WTC11 (cell line): ENCODE results near the gene EHD1. TPM values are rescaled to one million over a fixed set of nuclear protein-coding genes. Genes with fewer than 3 reads are reported as not detected.

Experiments
- ATAC-seq: fragments of 200-7000 bp; cut with Tn5 transposase; 2 replicates; pipeline ENCODE4 v1.10.0; 2021; ENCODE audit warnings: mild to moderate bottlenecking, moderate library complexity
- CTCF ChIA-PET: fragments of 300-600 bp; sonication (Branson Sonifier 250); formaldehyde crosslinking; loops from one replicate; lab custom pipeline; 2021; ENCODE audit warnings: antibody characterized with exemption; lab: Charles Lee
- POLR2A ChIA-PET: fragments of 350-600 bp; sonication (Branson Sonifier 250); formaldehyde crosslinking; loops from one replicate; lab custom pipeline; 2021; ENCODE audit warnings: antibody characterized with exemption; lab: Charles Lee
- DNase-seq: peaks from one replicate; pipeline ENCODE4 v3.0.0; 2021; ENCODE audit warnings: low spot score
- H3K27ac Mint-ChIP-seq: 2 replicates; pipeline ENCODE4 v1.8.0; 2021; ENCODE audit warnings: mixed read lengths
- H3K27me3 Mint-ChIP-seq: 2 replicates; pipeline ENCODE4 v1.8.0; 2021; ENCODE audit warnings: low read depth, mild to moderate bottlenecking, moderate library complexity, mixed read lengths
- H3K36me3 Mint-ChIP-seq: 2 replicates; pipeline ENCODE4 v1.8.0; 2021; ENCODE audit warnings: mixed read lengths
- H3K4me1 Mint-ChIP-seq: 2 replicates; pipeline ENCODE4 v1.8.0; 2022; ENCODE audit warnings: mixed read lengths
- H3K4me3 Mint-ChIP-seq: 2 replicates; pipeline ENCODE4 v1.8.0; 2021; ENCODE audit warnings: mild to moderate bottlenecking, moderate library complexity, mixed read lengths
- H3K9me3 Mint-ChIP-seq: 2 replicates; pipeline ENCODE4 v1.8.0; 2021; ENCODE audit warnings: mixed read lengths
- FOXK1 ChIP-seq: sonication (generic); formaldehyde crosslinking; IDR thresholded peaks from 2 replicates; pipeline ENCODE4 v1.8.0; 2022; ENCODE audit warnings: mild to moderate bottlenecking, moderate library complexity, missing genetic modification reagents
- GABPB1 ChIP-seq: sonication (generic); formaldehyde crosslinking; IDR thresholded peaks from 2 replicates; pipeline ENCODE4 v1.8.1; 2023; ENCODE audit warnings: mild to moderate bottlenecking, missing genetic modification reagents
- HMGA2 ChIP-seq: fragments of 250-450 bp; sonication (Bioruptor Pico); IDR thresholded peaks from 2 replicates; pipeline ENCODE4 v1.4.0; 2021; ENCODE audit warnings: mild to moderate bottlenecking, moderate library complexity
- JUN ChIP-seq: sonication (generic); formaldehyde crosslinking; IDR thresholded peaks from 2 replicates; pipeline ENCODE4 v1.8.0; 2023; ENCODE audit warnings: mild to moderate bottlenecking, missing genetic modification reagents
- RELA ChIP-seq: sonication (generic); formaldehyde crosslinking; IDR thresholded peaks from 2 replicates; pipeline ENCODE4 v1.8.1; 2022; ENCODE audit warnings: missing genetic modification reagents, mild to moderate bottlenecking, borderline replicate concordance
- SP1 ChIP-seq: sonication (generic); formaldehyde crosslinking; conservative IDR thresholded peaks from 2 replicates; pipeline ENCODE4 v1.8.1; 2022; ENCODE audit warnings: missing genetic modification reagents
- TEAD1 ChIP-seq: sonication (generic); formaldehyde crosslinking; IDR thresholded peaks from 2 replicates; pipeline ENCODE4 v1.8.0; 2022; ENCODE audit warnings: mild to moderate bottlenecking, missing genetic modification reagents
- TP53 ChIP-seq: sonication (generic); formaldehyde crosslinking; IDR thresholded peaks from 2 replicates; pipeline ENCODE4 v1.8.1; 2023; ENCODE audit warnings: mild to moderate bottlenecking, missing genetic modification reagents
- ZNF219 ChIP-seq: sonication (generic); formaldehyde crosslinking; IDR thresholded peaks from 2 replicates; pipeline ENCODE4 v1.8.0; 2023; ENCODE audit warnings: missing genetic modification reagents, mild to moderate bottlenecking, borderline replicate concordance
- total RNA-seq: library from RNA; stranded (reverse); gene quantifications from 3 replicates; pipeline ENCODE4 v1.2.3, GENCODE V29; 2021
- TF ChIP-seq, protein P1 (sequence below): sonication (generic); formaldehyde crosslinking; IDR thresholded peaks from 2 replicates; pipeline ENCODE4 v1.8.1; 2023; ENCODE audit warnings: mild to moderate bottlenecking, moderate library complexity, missing genetic modification reagents
- TF ChIP-seq, protein P2 (sequence below): sonication (generic); formaldehyde crosslinking; IDR thresholded peaks from 2 replicates; pipeline ENCODE4 v1.8.0; 2022; ENCODE audit warnings: mild to moderate bottlenecking, missing genetic modification reagents
- TF ChIP-seq, protein P3 (sequence below): sonication (generic); formaldehyde crosslinking; IDR thresholded peaks from 2 replicates; pipeline ENCODE4 v1.8.0; 2022; ENCODE audit warnings: mild to moderate bottlenecking, missing genetic modification reagents
- TF ChIP-seq, protein P4 (sequence below): sonication (generic); formaldehyde crosslinking; IDR thresholded peaks from 2 replicates; pipeline ENCODE4 v1.8.1; 2022; ENCODE audit warnings: mild to moderate bottlenecking, moderate library complexity, missing genetic modification reagents
- TF ChIP-seq, protein P5 (sequence below): sonication (generic); formaldehyde crosslinking; IDR thresholded peaks from 2 replicates; pipeline ENCODE4 v1.8.0; 2023; ENCODE audit warnings: mild to moderate bottlenecking, missing genetic modification reagents
- TF ChIP-seq, protein P6 (sequence below): sonication (generic); formaldehyde crosslinking; IDR thresholded peaks from 2 replicates; pipeline ENCODE4 v1.8.0; 2022; ENCODE audit warnings: mild to moderate bottlenecking, missing genetic modification reagents
- TF ChIP-seq, protein P7 (sequence below): sonication (generic); formaldehyde crosslinking; IDR thresholded peaks from 2 replicates; pipeline ENCODE4 v1.8.1; 2022; ENCODE audit warnings: low read depth, mild to moderate bottlenecking, moderate library complexity, missing genetic modification reagents, borderline replicate concordance

EHD1 gene
- total RNA-seq, 1 experiment from 2014 or later: 38.1 TPM

DNA sequence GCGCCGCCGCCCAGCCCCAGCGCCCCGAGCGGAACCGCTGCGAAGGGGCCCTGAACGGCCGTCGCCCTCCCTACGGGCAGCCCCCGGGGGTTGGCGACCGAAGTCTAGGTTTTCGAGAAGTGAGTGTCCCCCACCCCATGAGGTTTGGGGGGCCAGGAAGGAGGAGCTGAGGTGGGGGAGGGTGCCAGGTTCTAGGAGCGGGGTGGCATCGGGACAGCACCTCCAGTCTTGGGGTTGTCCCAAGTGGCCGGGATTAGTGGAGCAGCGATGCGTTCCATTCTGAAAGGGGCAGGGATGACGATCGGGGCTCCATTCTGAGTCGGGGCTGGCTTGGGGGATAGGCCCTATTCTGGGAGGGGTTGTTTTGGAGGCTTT lies 46.5 kb upstream of the EHD1 start:
- DNase-seq: no peak
- CTCF ChIA-PET: interaction anchor here (1.0 to 1.9 kb wide), 7 partner anchors 8 to 122 kb away, joined by 3 to 13 read pairs (median 3); partner anchors contain the start of genes ARL2, BATF2 and MAP4K2

DNA sequence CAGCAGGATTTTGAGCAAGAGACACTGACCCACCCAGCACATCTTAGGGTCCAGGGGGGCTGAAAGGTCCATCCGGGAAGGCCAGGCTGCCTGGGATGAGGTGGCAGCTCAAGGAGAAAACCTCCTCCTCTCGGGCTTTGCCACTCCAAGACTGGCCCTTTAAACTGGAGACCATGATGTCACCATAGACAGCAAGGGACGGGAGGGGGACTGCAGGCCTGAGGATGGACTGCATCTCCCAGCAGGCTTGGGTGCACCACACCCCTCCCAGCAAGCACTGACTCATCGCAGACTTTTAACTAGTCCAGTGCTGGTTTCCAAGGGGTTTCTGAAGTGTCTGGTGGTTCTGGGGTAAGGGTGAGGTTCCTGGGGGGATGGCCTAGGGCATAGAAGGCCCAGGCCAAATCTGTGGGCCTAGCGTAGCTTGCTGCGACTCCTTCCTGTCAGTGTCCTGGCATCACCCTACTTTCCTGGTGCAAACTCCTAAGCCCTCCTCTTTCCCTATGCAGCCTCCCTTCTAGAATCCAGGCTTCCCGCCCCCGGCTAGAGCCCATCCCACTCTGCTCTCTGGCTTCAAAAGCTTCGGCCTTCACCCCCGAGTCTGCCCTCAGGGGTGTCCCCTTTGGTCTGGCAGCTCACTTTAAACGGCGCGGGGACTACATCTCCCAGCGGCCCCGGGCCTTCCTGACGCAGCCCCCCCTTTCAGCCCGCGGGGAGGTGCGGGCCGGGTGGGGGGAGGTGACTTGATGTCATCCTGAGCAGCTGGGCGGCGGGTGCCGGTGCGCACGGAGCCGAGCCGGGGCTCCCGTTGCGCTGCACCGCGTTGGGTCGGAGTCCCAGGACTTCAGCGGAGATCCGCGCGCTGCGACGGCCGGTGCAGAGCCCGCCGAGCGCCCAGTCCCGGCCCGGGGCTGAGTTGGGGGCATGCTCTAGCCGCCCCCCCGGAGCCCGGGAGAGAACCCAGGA lies 45.8 kb upstream of the EHD1 start, which contains the start of gene PPP2R5B:
TSS of gene PPP2R5B (plus strand) at position 746 of the 966 bp plus-strand sequence. CDS start 1,046 bp downstream, outside the sequence.
- Mint-ChIP-seq H3K4me3 (peak within 1 kb of the TSS; percentile 93), H3K4me1 (no peaks in the 10 kb centered on the region; the same call in 1 of the 2 replicates), H3K9me3 (no peaks in the 10 kb centered on the region), H3K27ac (peak within 1 kb of the TSS; percentile 99), H3K36me3 (no peaks in the 10 kb centered on the region), H3K27me3 (no peaks in the 10 kb centered on the region)
- ATAC-seq (peak; percentile 91), DNase-seq (peak; percentile 85)
- ChIA-PET POLR2A (interaction anchor here (0.6 to 1.1 kb wide), 4 partner anchors 10 to 159 kb away, joined by 3 to 5 read pairs (median 3); partner anchors contain the start of genes CDCA5 and GPHA2), CTCF (interaction anchor here (0.6 to 1.9 kb wide), 13 partner anchors 8 to 235 kb away, joined by 3 to 13 read pairs (median 3); partner anchors contain the start of genes ARL2, BATF2 and MAP4K2)
- TF ChIP-seq RELA (CRISPR knock-in tag): peak; percentile 41; the same call in 1 of the 2 replicates
- TF ChIP-seq, protein P1, sequence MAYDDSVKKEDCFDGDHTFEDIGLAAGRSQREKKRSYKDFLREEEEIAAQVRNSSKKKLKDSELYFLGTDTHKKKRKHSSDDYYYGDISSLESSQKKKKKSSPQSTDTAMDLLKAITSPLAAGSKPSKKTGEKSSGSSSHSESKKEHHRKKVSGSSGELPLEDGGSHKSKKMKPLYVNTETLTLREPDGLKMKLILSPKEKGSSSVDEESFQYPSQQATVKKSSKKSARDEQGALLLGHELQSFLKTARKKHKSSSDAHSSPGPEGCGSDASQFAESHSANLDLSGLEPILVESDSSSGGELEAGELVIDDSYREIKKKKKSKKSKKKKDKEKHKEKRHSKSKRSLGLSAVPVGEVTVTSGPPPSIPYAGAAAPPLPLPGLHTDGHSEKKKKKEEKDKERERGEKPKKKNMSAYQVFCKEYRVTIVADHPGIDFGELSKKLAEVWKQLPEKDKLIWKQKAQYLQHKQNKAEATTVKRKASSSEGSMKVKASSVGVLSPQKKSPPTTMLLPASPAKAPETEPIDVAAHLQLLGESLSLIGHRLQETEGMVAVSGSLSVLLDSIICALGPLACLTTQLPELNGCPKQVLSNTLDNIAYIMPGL: peak; percentile 29; the same call in 1 of the 2 replicates
- TF ChIP-seq, protein P2, sequence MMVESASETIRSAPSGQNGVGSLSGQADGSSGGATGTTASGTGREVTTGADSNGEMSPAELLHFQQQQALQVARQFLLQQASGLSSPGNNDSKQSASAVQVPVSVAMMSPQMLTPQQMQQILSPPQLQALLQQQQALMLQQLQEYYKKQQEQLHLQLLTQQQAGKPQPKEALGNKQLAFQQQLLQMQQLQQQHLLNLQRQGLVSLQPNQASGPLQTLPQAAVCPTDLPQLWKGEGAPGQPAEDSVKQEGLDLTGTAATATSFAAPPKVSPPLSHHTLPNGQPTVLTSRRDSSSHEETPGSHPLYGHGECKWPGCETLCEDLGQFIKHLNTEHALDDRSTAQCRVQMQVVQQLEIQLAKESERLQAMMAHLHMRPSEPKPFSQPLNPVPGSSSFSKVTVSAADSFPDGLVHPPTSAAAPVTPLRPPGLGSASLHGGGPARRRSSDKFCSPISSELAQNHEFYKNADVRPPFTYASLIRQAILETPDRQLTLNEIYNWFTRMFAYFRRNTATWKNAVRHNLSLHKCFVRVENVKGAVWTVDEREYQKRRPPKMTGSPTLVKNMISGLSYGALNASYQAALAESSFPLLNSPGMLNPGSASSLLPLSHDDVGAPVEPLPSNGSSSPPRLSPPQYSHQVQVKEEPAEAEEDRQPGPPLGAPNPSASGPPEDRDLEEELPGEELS (CRISPR knock-in tag): peak; percentile 13
- peak; percentile 54; the same call in 1 of the 2 replicates for TF ChIP-seq JUN
- TF ChIP-seq, protein P3, sequence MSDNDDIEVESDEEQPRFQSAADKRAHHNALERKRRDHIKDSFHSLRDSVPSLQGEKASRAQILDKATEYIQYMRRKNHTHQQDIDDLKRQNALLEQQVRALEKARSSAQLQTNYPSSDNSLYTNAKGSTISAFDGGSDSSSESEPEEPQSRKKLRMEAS (CRISPR knock-in tag): peak; percentile 16; the same call in 1 of the 2 replicates
- TF ChIP-seq, protein P4, sequence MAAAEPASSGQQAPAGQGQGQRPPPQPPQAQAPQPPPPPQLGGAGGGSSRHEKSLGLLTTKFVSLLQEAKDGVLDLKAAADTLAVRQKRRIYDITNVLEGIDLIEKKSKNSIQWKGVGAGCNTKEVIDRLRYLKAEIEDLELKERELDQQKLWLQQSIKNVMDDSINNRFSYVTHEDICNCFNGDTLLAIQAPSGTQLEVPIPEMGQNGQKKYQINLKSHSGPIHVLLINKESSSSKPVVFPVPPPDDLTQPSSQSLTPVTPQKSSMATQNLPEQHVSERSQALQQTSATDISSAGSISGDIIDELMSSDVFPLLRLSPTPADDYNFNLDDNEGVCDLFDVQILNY (CRISPR knock-in tag): peak; percentile 52
- no peak for TF ChIP-seq ZNF219
- TF ChIP-seq SP1 (CRISPR knock-in tag): peak; percentile 52
- TF ChIP-seq, protein P5, sequence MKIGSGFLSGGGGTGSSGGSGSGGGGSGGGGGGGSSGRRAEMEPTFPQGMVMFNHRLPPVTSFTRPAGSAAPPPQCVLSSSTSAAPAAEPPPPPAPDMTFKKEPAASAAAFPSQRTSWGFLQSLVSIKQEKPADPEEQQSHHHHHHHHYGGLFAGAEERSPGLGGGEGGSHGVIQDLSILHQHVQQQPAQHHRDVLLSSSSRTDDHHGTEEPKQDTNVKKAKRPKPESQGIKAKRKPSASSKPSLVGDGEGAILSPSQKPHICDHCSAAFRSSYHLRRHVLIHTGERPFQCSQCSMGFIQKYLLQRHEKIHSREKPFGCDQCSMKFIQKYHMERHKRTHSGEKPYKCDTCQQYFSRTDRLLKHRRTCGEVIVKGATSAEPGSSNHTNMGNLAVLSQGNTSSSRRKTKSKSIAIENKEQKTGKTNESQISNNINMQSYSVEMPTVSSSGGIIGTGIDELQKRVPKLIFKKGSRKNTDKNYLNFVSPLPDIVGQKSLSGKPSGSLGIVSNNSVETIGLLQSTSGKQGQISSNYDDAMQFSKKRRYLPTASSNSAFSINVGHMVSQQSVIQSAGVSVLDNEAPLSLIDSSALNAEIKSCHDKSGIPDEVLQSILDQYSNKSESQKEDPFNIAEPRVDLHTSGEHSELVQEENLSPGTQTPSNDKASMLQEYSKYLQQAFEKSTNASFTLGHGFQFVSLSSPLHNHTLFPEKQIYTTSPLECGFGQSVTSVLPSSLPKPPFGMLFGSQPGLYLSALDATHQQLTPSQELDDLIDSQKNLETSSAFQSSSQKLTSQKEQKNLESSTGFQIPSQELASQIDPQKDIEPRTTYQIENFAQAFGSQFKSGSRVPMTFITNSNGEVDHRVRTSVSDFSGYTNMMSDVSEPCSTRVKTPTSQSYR (CRISPR knock-in tag): peak; percentile 60; the same call in 1 of the 2 replicates
- TF ChIP-seq, protein P6, sequence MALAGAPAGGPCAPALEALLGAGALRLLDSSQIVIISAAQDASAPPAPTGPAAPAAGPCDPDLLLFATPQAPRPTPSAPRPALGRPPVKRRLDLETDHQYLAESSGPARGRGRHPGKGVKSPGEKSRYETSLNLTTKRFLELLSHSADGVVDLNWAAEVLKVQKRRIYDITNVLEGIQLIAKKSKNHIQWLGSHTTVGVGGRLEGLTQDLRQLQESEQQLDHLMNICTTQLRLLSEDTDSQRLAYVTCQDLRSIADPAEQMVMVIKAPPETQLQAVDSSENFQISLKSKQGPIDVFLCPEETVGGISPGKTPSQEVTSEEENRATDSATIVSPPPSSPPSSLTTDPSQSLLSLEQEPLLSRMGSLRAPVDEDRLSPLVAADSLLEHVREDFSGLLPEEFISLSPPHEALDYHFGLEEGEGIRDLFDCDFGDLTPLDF (CRISPR knock-in tag): no peak
- TF ChIP-seq FOXK1: peak; percentile 67; the same call in 1 of the 2 replicates
- TF ChIP-seq, protein P7, sequence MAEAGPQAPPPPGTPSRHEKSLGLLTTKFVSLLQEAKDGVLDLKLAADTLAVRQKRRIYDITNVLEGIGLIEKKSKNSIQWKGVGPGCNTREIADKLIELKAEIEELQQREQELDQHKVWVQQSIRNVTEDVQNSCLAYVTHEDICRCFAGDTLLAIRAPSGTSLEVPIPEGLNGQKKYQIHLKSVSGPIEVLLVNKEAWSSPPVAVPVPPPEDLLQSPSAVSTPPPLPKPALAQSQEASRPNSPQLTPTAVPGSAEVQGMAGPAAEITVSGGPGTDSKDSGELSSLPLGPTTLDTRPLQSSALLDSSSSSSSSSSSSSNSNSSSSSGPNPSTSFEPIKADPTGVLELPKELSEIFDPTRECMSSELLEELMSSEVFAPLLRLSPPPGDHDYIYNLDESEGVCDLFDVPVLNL (CRISPR knock-in tag): no peak
- 0 out of 2 replicates have a peak, but pooled peaks have one; percentile 5 for TF ChIP-seq HMGA2 (CRISPR knock-in tag)
- peak; percentile 77; the same call in 1 of the 2 replicates for TF ChIP-seq GABPB1 (CRISPR knock-in tag)

More for the DNA sequence above, 46.5 kb upstream of the EHD1 start:
- Mint-ChIP-seq H3K27ac (no peak overlapping the region), H3K36me3 (no peaks in the 10 kb centered on the region), H3K4me3 (peak overlapping the region; percentile 93), H3K4me1 (no peaks in the 10 kb centered on the region; the same call in 1 of the 2 replicates), H3K27me3 (no peaks in the 10 kb centered on the region), H3K9me3 (no peaks in the 10 kb centered on the region)
- TF ChIP-seq TP53 (CRISPR knock-in tag) (no peak), TEAD1 (CRISPR knock-in tag) (0 out of 2 replicates have a peak, but pooled peaks have one; percentile 28)
- 0 out of 2 replicates have a peak, but pooled peaks have one; percentile 8 for ATAC-seq
- POLR2A ChIA-PET: interaction anchor here (1.0 to 1.1 kb wide), 2 partner anchors 9 to 11 kb away, joined by 3 read pairs; partner anchors contain the start of gene GPHA2
